Prostate gland (tissue), 2 donors: ENCODE results near the gene ZCCHC14.

Source experiments
- CTCF ChIP-seq, 4 experiments: fragments of 200-600 bp in 2 of 4; fragments of 450-650 bp in 2 of 4; sonication (generic) in 2 of 4; IDR thresholded peaks; 1 replicate in 3 of 4; 2 replicates in 1 of 4; pipeline ENCODE4 v1.5.1; 2016 to 2019; ENCODE audit warnings: antibody characterized with exemption in 4 of 4, mild to moderate bottlenecking in 2 of 4, moderate library complexity in 2 of 4
- POLR2A ChIP-seq: fragments of 450-650 bp; IDR thresholded peaks from one replicate; pipeline ENCODE4 v1.6.1; 2016; ENCODE audit warnings: antibody characterized with exemption, mild to moderate bottlenecking

- TF ChIP-seq CTCF (IDR thresholded peaks at IDR 0.05) (no peak), POLR2A (no peak)
These were observed 13.9 kb upstream of the ZCCHC14 start for GRCh38 chr16:87506423-87507350.
